Purkinje cell (primary cell): ENCODE data around the gene SLITRK1. TPM values are rescaled to one million over a fixed set of nuclear protein-coding genes. Genes with fewer than 3 reads are reported as not detected.

Experiments used
- polyA plus RNA-seq: library from polyadenylated mRNA; unstranded; fragments of >200 nt; fragmentation: Nextera tagmentation; gene quantifications from 2 replicates; pipeline ENCODE4 v1.2.1, GENCODE V29; 2014

The SLITRK1 gene, protein sequence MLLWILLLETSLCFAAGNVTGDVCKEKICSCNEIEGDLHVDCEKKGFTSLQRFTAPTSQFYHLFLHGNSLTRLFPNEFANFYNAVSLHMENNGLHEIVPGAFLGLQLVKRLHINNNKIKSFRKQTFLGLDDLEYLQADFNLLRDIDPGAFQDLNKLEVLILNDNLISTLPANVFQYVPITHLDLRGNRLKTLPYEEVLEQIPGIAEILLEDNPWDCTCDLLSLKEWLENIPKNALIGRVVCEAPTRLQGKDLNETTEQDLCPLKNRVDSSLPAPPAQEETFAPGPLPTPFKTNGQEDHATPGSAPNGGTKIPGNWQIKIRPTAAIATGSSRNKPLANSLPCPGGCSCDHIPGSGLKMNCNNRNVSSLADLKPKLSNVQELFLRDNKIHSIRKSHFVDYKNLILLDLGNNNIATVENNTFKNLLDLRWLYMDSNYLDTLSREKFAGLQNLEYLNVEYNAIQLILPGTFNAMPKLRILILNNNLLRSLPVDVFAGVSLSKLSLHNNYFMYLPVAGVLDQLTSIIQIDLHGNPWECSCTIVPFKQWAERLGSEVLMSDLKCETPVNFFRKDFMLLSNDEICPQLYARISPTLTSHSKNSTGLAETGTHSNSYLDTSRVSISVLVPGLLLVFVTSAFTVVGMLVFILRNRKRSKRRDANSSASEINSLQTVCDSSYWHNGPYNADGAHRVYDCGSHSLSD
- polyA plus RNA-seq, result 8.0 and 11.4 TPM in 2 replicates

DNA sequence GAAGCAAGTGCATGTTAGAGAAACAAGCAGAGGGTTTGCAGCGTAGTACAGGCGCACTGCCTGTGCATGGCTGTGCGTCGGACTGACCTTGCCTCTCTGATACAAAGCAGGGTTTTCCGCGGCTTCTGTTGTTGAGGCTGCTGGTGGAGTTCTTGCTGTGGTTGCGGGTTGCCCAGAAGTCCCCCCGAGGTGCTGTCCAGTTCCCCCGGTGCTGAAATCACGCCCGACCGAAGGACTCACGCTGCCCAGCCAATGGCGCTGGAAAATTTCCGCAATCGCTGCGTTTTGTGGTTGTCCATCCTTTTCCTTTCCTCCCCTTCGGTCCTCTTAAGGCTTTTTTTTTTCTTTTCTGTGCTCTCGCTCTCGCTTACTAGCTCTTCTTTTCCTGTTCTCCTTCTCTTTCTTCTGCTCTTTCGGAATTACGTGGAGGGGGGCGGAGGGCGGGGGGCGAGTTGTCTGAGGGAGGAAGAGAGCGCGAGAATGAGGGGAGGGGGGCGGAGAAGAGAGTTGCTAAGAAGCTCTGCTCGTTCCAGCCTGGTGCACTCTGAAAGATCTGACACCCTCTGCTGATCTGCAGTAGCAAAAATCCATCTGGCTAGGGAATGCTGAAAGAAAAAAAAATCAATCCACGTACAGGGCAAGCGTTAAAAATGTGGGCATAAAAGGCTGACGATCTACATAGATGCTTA, at the start of gene SLITRK1:
TSS of gene SLITRK1 (minus strand) at position 558 of the 689 bp plus-strand sequence. CDS start 967 bp downstream, outside the sequence.

